Measurements from ENCODE around the gene CHRM5. TPM values are rescaled to one million over a fixed set of nuclear protein-coding genes. Genes with fewer than 3 reads are reported as not detected.
A peak's percentile ranks its signal among the peaks of the same experiment; 100 is the strongest.

Gene CHRM5
- total and polyA plus RNA-seq, 9 of the 15 experiments (the other 6 are each of a cell fraction or from before 2014, with no cell fraction given) = not detected

DNA sequence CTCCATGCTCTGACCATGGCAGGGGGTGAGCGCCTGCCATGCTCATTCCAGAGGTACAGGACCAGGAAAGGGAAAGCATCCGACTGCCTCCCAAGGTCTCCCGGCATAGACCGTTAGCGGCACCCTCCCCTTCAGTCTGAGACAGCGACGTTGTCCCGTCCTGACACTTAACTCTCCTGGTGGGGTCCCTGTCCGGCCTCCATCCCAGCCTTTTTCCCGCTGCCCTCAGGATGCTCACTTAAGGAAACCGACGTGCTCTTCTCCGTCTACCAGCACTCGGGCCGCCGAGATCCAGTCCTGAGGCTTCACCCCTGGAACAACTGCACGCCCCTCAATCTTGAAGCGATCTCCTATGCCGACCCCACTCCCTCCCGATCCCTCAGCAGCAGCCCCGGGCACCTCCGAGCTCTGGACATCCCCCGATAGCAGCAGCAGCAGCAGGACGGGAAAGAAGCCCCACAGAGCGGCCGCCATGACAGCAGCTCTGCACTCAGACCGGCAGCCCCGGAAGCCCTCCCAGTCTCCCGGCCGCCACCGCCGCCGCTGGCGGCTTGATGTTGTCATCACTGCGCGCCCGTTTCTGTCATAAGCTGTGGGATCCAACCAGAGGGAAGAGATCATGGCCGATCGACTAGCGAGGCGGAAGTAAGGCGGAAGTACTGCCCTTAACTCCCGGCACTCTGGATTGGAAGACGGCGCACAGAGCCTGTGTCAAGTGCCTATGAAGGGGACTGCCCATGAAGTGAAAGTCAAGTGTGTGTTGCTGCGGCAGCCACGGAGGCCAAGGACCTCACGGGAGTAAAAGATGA is 133.3 kb downstream of the CHRM5 start, which contains the start of the genes EMC7 and PGBD4 (continued):
- peak; percentile 87 to 93 for TF ChIP-seq FOXK2 (conservative IDR thresholded peaks at IDR 0.05 in 1 of 2, IDR thresholded peaks at IDR 0.05 in 1 of 2; ENCODE audit: low read depth in 2 of 2)
- TF ChIP-seq TEAD4 (IDR thresholded peaks at IDR 0.05; ENCODE audit: low read length) = peak; percentile 10
- TF ChIP-seq TEAD4 (CRISPR knock-in tag; IDR thresholded peaks at IDR 0.05; ENCODE audit: borderline replicate concordance) = no peak
- TF ChIP-seq HNRNPLL (IDR thresholded peaks at IDR 0.05; ENCODE audit: low read depth, low read length, poor library complexity, severe bottlenecking) = peak; percentile 76
- no peak for TF ChIP-seq ZBED1 (IDR thresholded peaks at IDR 0.05)
- TF ChIP-seq KAT7 (CRISPR knock-in tag; IDR thresholded peaks at IDR 0.05; ENCODE audit: borderline replicate concordance) = no peak; the same call in 1 of the 2 replicates
- TF ChIP-seq TCF7 (IDR thresholded peaks at IDR 0.05; ENCODE audit: borderline replicate concordance) = no peak
- TF ChIP-seq ZNF324 (CRISPR knock-in tag; IDR thresholded peaks at IDR 0.05) = no peak
- no peak for TF ChIP-seq FIP1L1 (IDR thresholded peaks at IDR 0.05; ENCODE audit: low read depth, low read length, poor library complexity, severe bottlenecking)
- peak; percentile 80 for TF ChIP-seq POU5F1 (IDR thresholded peaks at IDR 0.05; ENCODE audit: borderline replicate concordance, low read depth, low read length, partially characterized antibody)
- TF ChIP-seq ZNF551 (CRISPR knock-in tag; IDR thresholded peaks at IDR 0.05) = no peak
- TF ChIP-seq RBM34 (IDR thresholded peaks at IDR 0.05; ENCODE audit: borderline replicate concordance, insufficient read depth, low read length) = no peak
- TF ChIP-seq, protein P1, sequence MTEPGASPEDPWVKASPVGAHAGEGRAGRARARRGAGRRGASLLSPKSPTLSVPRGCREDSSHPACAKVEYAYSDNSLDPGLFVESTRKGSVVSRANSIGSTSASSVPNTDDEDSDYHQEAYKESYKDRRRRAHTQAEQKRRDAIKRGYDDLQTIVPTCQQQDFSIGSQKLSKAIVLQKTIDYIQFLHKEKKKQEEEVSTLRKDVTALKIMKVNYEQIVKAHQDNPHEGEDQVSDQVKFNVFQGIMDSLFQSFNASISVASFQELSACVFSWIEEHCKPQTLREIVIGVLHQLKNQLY (CRISPR knock-in tag; conservative IDR thresholded peaks at IDR 0.05) = no peak
- no peak for TF ChIP-seq NR2F6 (CRISPR knock-in tag; IDR thresholded peaks at IDR 0.05)
- TF ChIP-seq POLR2A (conservative IDR thresholded peaks at IDR 0.05) = peak; percentile 98
- peak; percentile 94 for TF ChIP-seq ATF1 (CRISPR knock-in tag; IDR thresholded peaks at IDR 0.05)
- peak; percentile 99 for TF ChIP-seq ATF1 (tag; IDR thresholded peaks at IDR 0.05)
- TF ChIP-seq, protein P2, sequence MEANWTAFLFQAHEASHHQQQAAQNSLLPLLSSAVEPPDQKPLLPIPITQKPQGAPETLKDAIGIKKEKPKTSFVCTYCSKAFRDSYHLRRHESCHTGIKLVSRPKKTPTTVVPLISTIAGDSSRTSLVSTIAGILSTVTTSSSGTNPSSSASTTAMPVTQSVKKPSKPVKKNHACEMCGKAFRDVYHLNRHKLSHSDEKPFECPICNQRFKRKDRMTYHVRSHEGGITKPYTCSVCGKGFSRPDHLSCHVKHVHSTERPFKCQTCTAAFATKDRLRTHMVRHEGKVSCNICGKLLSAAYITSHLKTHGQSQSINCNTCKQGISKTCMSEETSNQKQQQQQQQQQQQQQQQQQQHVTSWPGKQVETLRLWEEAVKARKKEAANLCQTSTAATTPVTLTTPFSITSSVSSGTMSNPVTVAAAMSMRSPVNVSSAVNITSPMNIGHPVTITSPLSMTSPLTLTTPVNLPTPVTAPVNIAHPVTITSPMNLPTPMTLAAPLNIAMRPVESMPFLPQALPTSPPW (CRISPR knock-in tag; IDR thresholded peaks at IDR 0.05) = peak; percentile 32; the same call in 1 of the 2 replicates
- no peak for TF ChIP-seq SMARCC2 (IDR thresholded peaks at IDR 0.05; ENCODE audit: low read depth)
- peak; percentile 93 for TF ChIP-seq L3MBTL2 (IDR thresholded peaks at IDR 0.05)
- TF ChIP-seq, protein P3, sequence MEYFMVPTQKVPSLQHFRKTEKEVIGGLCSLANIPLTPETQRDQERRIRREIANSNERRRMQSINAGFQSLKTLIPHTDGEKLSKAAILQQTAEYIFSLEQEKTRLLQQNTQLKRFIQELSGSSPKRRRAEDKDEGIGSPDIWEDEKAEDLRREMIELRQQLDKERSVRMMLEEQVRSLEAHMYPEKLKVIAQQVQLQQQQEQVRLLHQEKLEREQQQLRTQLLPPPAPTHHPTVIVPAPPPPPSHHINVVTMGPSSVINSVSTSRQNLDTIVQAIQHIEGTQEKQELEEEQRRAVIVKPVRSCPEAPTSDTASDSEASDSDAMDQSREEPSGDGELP (CRISPR knock-in tag; IDR thresholded peaks at IDR 0.05; ENCODE audit: borderline replicate concordance) = peak; percentile 89
- TF ChIP-seq, protein P4, sequence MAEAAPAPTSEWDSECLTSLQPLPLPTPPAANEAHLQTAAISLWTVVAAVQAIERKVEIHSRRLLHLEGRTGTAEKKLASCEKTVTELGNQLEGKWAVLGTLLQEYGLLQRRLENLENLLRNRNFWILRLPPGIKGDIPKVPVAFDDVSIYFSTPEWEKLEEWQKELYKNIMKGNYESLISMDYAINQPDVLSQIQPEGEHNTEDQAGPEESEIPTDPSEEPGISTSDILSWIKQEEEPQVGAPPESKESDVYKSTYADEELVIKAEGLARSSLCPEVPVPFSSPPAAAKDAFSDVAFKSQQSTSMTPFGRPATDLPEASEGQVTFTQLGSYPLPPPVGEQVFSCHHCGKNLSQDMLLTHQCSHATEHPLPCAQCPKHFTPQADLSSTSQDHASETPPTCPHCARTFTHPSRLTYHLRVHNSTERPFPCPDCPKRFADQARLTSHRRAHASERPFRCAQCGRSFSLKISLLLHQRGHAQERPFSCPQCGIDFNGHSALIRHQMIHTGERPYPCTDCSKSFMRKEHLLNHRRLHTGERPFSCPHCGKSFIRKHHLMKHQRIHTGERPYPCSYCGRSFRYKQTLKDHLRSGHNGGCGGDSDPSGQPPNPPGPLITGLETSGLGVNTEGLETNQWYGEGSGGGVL (CRISPR knock-in tag; IDR thresholded peaks at IDR 0.05) = no peak
- no peak for TF ChIP-seq ZBTB8A (IDR thresholded peaks at IDR 0.05; ENCODE audit: partially characterized antibody)
- TF ChIP-seq ILK (tag; IDR thresholded peaks at IDR 0.05; ENCODE audit: borderline replicate concordance, low read depth) = no peak
- no peak for TF ChIP-seq NUFIP1 (IDR thresholded peaks at IDR 0.05; ENCODE audit: partially characterized antibody)

Data from K562 (cell line).